Mucosa of stomach (tissue), 1 donor: ENCODE measurements around the gene ALG12.
A peak's percentile ranks its signal among the peaks of the same experiment; 100 is the strongest.
"Not testable (repeated sequence)": the region's sequence is repeated elsewhere in the genome, so short reads cannot be mapped to it uniquely, and the experiment has no call there.

Source experiments
- H3K27me3 ChIP-seq: one replicate; pipeline ENCODE4 v1.7.0; 2013; ENCODE audit warnings: mild to moderate bottlenecking, low read length; ENCODE audit not compliant: control insufficient read depth, insufficient read depth
- H3K36me3 ChIP-seq: one replicate; pipeline ENCODE4 v1.7.0; 2013; ENCODE audit warnings: low read length; ENCODE audit not compliant: control insufficient read depth, insufficient read depth
- H3K4me1 ChIP-seq: one replicate; pipeline ENCODE4 v1.7.0; 2013; ENCODE audit warnings: mild to moderate bottlenecking, low read length; ENCODE audit not compliant: control insufficient read depth, insufficient read depth
- H3K4me3 ChIP-seq: one replicate; pipeline ENCODE4 v1.7.0; 2013; ENCODE audit warnings: low read length
- H3K9ac ChIP-seq: one replicate; pipeline ENCODE4 v1.7.0; 2013; ENCODE audit warnings: mild to moderate bottlenecking, low read length, moderate library complexity
- H3K9me3 ChIP-seq: one replicate; pipeline ENCODE4 v1.7.0; 2013; ENCODE audit warnings: mild to moderate bottlenecking, low read length, moderate library complexity; ENCODE audit not compliant: control insufficient read depth
- donor health status: Pancreatic carcinoma.

ALG12 gene

DNA sequence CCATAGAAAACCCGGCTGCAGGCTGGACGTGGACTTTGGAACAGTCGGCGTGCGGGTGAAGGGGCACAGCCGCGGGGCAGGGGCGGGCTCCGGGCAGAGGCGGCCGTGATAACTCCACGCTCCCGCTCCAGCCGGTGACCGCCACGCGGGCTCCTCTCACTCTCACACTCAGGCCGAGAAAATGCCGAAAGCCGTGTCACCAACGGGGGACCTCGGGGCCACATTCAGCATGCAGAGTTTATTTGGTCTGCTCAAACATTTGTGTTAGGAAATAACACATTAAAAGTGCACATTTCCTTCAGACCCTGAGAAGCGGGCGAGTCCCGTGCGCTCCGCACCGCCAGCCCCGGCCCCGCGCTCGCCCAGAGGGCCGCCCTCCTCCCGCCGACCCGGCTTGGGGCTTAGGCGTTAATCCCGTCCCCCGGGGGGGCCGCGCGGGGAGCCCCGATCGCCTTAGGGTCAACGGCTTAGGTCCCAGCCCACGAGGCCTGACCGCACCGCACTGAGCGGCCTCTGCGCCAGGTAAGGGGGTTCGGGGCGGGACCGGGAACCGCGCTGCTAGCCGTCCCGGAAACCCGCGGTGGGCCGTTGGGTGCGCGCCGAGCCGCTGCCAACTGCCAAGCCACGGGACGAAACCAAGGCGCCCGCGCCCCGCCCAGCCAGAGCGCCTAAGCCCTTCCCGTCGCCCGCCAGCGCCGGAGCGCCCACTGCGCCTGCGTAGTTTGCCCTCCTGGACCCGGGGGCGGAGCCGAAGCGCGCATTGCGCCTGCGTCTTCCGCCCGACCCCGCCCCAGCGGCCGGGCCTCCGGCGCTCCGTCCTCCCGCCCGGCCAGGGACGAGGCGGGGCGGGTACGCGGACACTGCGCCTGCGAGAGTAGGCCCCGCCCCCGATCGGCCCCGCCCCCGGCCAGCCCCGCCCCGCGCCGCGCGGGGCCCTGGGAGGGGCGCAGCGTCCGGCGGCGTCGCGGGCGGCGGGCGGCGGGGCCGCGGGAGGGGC is 65.0 kb downstream of the ALG12 start, which contains the start of gene ZBED4:
Gene ZBED4 (plus strand): TSS at position 947 of the 997 bp plus-strand sequence. CDS start 29,819 bp downstream, outside the sequence.
- H3K4me3 ChIP-seq, result peak within 1 kb of the TSS; percentile 55
- H3K4me1 ChIP-seq, result peaks cover 24% of the 10 kb centered on the region
- no peaks in the 10 kb centered on the region for H3K36me3 ChIP-seq
- no peaks in the 10 kb centered on the region for H3K9me3 ChIP-seq
- H3K9ac ChIP-seq, result peak within 1 kb of the TSS; percentile 87
- peaks cover 24% of the 10 kb centered on the region for H3K27me3 ChIP-seq

GRCh38 chr22:49852568-49852897 is 65.7 kb downstream of the ALG12 start:
- Histone ChIP-seq H3K27me3 (peaks cover 31% of the 10 kb centered on the region), H3K4me3 (peak overlapping the region; percentile 55), H3K4me1 (peaks cover 24% of the 10 kb centered on the region), H3K9ac (peak overlapping the region; percentile 87)
- H3K9me3 ChIP-seq, H3K36me3 ChIP-seq: not testable (repeated sequence)

GRCh38 chr22:49850959-49851802 is 67.1 kb downstream of the ALG12 start:
- Histone ChIP-seq H3K27me3 (peaks cover 40% of the 10 kb centered on the region), H3K4me3 (no peak overlapping the region), H3K9me3 (no peaks in the 10 kb centered on the region), H3K36me3 (no peaks in the 10 kb centered on the region), H3K9ac (no peak overlapping the region), H3K4me1 (peaks cover 16% of the 10 kb centered on the region)
